Activated CD4-positive, alpha-beta memory T cell treated with anti-CD3 and anti-CD28 coated beads for 36 hours (primary cell): ENCODE results near the gene COL9A2. TPM values are rescaled to one million over a fixed set of nuclear protein-coding genes. Genes with fewer than 3 reads are reported as not detected.

Source experiments
- CTCF ChIA-PET: fragments of 350-600 bp; sonication (Branson Sonifier 250); formaldehyde crosslinking; loops from one replicate; lab custom pipeline; 2021; ENCODE audit warnings: antibody characterized with exemption, inconsistent platforms; lab: Charles Lee
- POLR2A ChIA-PET: fragments of 350-600 bp; sonication (Branson Sonifier 250); formaldehyde crosslinking; loops from one replicate; lab custom pipeline; 2021; ENCODE audit warnings: antibody characterized with exemption; lab: Charles Lee
- DNase-seq: peaks from one replicate; pipeline ENCODE4 v3.0.0-alpha.2; 2020
- H3K27ac Mint-ChIP-seq: one replicate; pipeline ENCODE4 v1.8.0; 2021; ENCODE audit warnings: mixed read lengths
- H3K27me3 Mint-ChIP-seq: one replicate; pipeline ENCODE4 v1.8.0; 2021; ENCODE audit warnings: mixed read lengths
- H3K36me3 Mint-ChIP-seq: one replicate; pipeline ENCODE4 v1.8.0; 2021; ENCODE audit warnings: mixed read lengths
- H3K4me1 Mint-ChIP-seq: one replicate; pipeline ENCODE4 v1.8.0; 2021; ENCODE audit warnings: low read depth, mixed read lengths
- H3K4me3 Mint-ChIP-seq: one replicate; pipeline ENCODE4 v1.8.0; 2021; ENCODE audit warnings: mild to moderate bottlenecking, mixed read lengths
- H3K9me3 Mint-ChIP-seq: one replicate; pipeline ENCODE4 v1.8.0; 2021; ENCODE audit warnings: mixed read lengths
- intact Hi-C: fragments of 100-400 bp; cut with micrococcal nuclease; formaldehyde crosslinking; loops from one replicate; pipeline ENCODE4 v1.15.1; 2023
- total RNA-seq, 2 experiments: library from RNA; stranded (reverse); gene quantifications; one replicate each; pipeline ENCODE4 v1.2.3, GENCODE V29; 2021

Gene COL9A2
- total RNA-seq, 2 experiments from 2014 or later = 11.7 to 13.1 TPM

- Mint-ChIP-seq H3K27ac (no peak overlapping the region), H3K4me1 (no peaks in the 10 kb centered on the region), H3K9me3 (no peaks in the 10 kb centered on the region), H3K36me3 (no peaks in the 10 kb centered on the region), H3K4me3 (no peak overlapping the region), H3K27me3 (no peaks in the 10 kb centered on the region)
- CTCF ChIA-PET = interaction anchor here (1.3 kb wide), 1 partner anchor 157 kb away, joined by 4 read pairs; no protein-coding TSS in a partner anchor
- POLR2A ChIA-PET = no interaction called here
- intact Hi-C loops = no loop called here
- no peak for DNase-seq
Observed at GRCh38 chr1:40301066-40301465, 16.0 kb downstream of the COL9A2 start.

- Mint-ChIP-seq H3K4me1 (no peaks in the 10 kb centered on the region), H3K9me3 (no peaks in the 10 kb centered on the region), H3K27ac (no peak overlapping the region), H3K4me3 (no peak overlapping the region), H3K36me3 (no peaks in the 10 kb centered on the region), H3K27me3 (no peaks in the 10 kb centered on the region)
- intact Hi-C loops = no loop called here
- no peak for DNase-seq
- POLR2A ChIA-PET = no interaction called here
- CTCF ChIA-PET = interaction anchor here (1.3 kb wide), 1 partner anchor 156 kb away, joined by 4 read pairs; no protein-coding TSS in a partner anchor
Observed at GRCh38 chr1:40300651-40301050, 16.4 kb downstream of the COL9A2 start.

GRCh38 chr1:40300249-40300567, 16.9 kb downstream of the COL9A2 start:
- Mint-ChIP-seq H3K4me3 (no peak overlapping the region), H3K36me3 (no peaks in the 10 kb centered on the region), H3K27ac (no peak overlapping the region), H3K27me3 (no peaks in the 10 kb centered on the region), H3K4me1 (no peaks in the 10 kb centered on the region), H3K9me3 (no peaks in the 10 kb centered on the region)
- intact Hi-C loops = no loop called here
- ChIA-PET POLR2A (no interaction called here), CTCF (interaction anchor here (1.1 to 1.3 kb wide), 2 partner anchors 138 to 156 kb away, joined by 3 to 4 read pairs; no protein-coding TSS in a partner anchor)
- no peak for DNase-seq

DNA sequence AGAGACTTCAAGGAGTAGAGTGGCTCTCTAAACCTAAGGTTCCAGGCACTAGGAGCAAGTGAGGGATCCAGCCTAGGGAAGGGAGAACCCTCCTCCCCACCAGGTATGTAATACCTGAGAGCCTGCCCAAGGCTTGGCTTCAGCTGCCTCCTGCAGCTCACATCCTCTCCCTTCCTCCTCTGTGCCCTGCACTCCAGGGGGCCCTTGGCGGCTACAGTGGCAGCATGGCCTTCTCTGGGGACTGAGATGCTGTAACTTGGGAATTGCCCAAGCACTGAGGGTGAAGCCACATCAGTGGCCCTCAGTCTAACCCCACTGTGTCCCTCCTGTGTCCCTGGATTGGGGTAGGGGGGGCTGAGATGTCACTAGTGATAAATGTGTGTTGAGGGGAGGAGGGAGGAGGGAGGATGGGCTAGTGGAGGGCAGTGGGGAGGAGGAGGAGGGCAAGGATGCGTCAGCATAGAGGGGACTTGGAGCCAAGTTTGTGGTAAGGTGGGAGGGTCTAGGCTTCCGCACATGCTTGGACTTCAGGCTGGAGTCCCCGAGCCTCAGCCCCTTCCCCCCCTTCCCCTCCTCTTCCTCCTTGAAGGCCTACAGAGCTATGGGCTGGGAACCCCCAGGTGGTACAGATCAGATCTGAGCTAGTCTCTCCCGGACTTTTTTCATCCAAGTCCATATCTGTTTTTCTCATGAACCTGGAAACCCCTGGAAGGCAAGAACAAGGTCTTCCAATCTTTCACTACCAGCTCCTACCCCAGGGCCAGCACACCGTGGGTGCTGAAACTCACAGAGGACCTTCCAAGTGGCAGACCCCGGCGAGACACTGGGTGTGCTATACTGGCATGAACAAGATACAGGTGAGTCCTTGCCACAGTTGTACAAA, 17.5 kb downstream of the COL9A2 start:
- intact Hi-C loops = no loop called here
- no peak overlapping the region for H3K27ac Mint-ChIP-seq
- H3K9me3 Mint-ChIP-seq = no peaks in the 10 kb centered on the region
- H3K36me3 Mint-ChIP-seq = no peaks in the 10 kb centered on the region
- CTCF ChIA-PET = interaction anchor here (1.1 to 1.3 kb wide), 2 partner anchors 139 to 155 kb away, joined by 3 to 4 read pairs; no protein-coding TSS in a partner anchor
- no peaks in the 10 kb centered on the region for H3K27me3 Mint-ChIP-seq
- DNase-seq = no peak
- H3K4me3 Mint-ChIP-seq = no peak overlapping the region
- POLR2A ChIA-PET = no interaction called here
- H3K4me1 Mint-ChIP-seq = no peaks in the 10 kb centered on the region

DNA sequence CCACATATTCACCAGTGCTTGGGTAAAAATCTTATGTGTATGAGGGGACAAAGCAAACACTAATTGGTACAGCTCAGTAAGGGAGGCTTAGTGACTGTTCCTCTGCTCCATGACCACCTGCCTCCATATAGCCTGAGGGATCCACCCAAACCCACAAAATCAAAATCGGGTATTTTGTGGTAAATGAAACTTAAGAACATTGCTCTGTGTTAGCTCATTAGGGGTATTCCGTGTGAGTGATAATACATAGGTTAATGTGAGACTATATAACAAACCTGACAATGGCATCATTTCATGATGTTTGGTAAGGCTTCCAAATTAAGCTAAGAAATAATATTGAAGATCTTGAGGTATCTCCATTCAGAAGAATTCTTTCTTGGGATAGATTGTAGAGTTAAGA, 25.8 kb downstream of the COL9A2 start:
- H3K36me3 Mint-ChIP-seq = peaks cover 33% of the 10 kb centered on the region
- ChIA-PET POLR2A (no interaction called here), CTCF (interaction anchor here (0.7 to 3.8 kb wide), 6 partner anchors 25 to 241 kb away, joined by 4 to 16 read pairs (median 6); partner anchors contain the start of gene COL9A2)
- H3K27me3 Mint-ChIP-seq = no peaks in the 10 kb centered on the region
- peak overlapping the region; percentile 7 for H3K27ac Mint-ChIP-seq
- no peaks in the 10 kb centered on the region for H3K9me3 Mint-ChIP-seq
- intact Hi-C loops = no loop called here
- no peak overlapping the region for H3K4me3 Mint-ChIP-seq
- H3K4me1 Mint-ChIP-seq = peaks cover 7% of the 10 kb centered on the region
- DNase-seq = no peak

GRCh38 chr1:40281853-40282252, 35.2 kb downstream of the COL9A2 start:
- no peaks in the 10 kb centered on the region for H3K4me1 Mint-ChIP-seq
- ChIA-PET CTCF (interaction anchor here (0.6 to 1.3 kb wide), 5 partner anchors 10 to 138 kb away, joined by 3 to 6 read pairs (median 5); partner anchors contain the start of gene COL9A2), POLR2A (interaction anchor here (0.6 kb wide), 1 partner anchor 105 kb away, joined by 3 read pairs; no protein-coding TSS in a partner anchor)
- H3K27ac Mint-ChIP-seq = no peak overlapping the region
- no peaks in the 10 kb centered on the region for H3K27me3 Mint-ChIP-seq
- H3K36me3 Mint-ChIP-seq = peaks cover 19% of the 10 kb centered on the region
- no peak for DNase-seq
- intact Hi-C loops = no loop called here
- H3K4me3 Mint-ChIP-seq = no peak overlapping the region
- H3K9me3 Mint-ChIP-seq = no peaks in the 10 kb centered on the region

DNA sequence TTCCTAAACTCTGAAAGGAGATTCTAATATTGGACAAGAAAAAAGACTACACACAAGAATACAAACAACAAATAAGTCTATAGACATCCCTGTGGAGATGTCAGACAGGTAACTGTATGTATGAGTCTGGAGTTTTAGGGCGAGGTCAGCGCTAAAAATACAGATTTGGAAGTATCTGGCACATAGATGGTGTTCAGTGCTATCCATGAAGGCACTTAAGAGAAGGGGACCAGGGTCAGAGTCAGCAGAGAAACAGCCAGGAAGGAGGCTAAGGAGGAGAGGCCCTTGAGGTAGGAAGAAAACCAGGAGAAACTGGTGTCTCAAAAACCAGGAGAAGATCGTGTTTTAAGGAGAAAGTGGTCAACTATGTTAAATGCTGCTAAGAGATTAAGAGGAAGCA, 41.0 kb downstream of the COL9A2 start:
- no peaks in the 10 kb centered on the region for H3K27me3 Mint-ChIP-seq
- peaks cover 16% of the 10 kb centered on the region for H3K4me1 Mint-ChIP-seq
- H3K36me3 Mint-ChIP-seq = peaks cover 37% of the 10 kb centered on the region
- no peak for DNase-seq
- no peak overlapping the region for H3K4me3 Mint-ChIP-seq
- H3K9me3 Mint-ChIP-seq = no peaks in the 10 kb centered on the region
- no peak overlapping the region for H3K27ac Mint-ChIP-seq
- ChIA-PET POLR2A (no interaction called here), CTCF (no interaction called here)
- intact Hi-C loops = no loop called here

GRCh38 chr1:40274331-40274730, 42.8 kb downstream of the COL9A2 start:
- H3K36me3 Mint-ChIP-seq = peaks cover 44% of the 10 kb centered on the region
- no peak overlapping the region for H3K27ac Mint-ChIP-seq
- intact Hi-C loops = no loop called here
- H3K27me3 Mint-ChIP-seq = no peaks in the 10 kb centered on the region
- no peaks in the 10 kb centered on the region for H3K9me3 Mint-ChIP-seq
- DNase-seq = no peak
- H3K4me3 Mint-ChIP-seq = no peak overlapping the region
- ChIA-PET POLR2A (no interaction called here), CTCF (interaction anchor here (0.5 to 1.2 kb wide), 3 partner anchors 21 to 130 kb away, joined by 3 to 5 read pairs (median 4); no protein-coding TSS in a partner anchor)
- H3K4me1 Mint-ChIP-seq = peaks cover 31% of the 10 kb centered on the region

- ChIA-PET POLR2A (no interaction called here), CTCF (interaction anchor here (0.5 to 1.2 kb wide), 7 partner anchors 21 to 1279 kb away, joined by 3 to 5 read pairs (median 3); no protein-coding TSS in a partner anchor)
- intact Hi-C loops = no loop called here
- Mint-ChIP-seq H3K4me3 (no peak overlapping the region), H3K27me3 (no peaks in the 10 kb centered on the region), H3K9me3 (no peaks in the 10 kb centered on the region), H3K27ac (no peak overlapping the region), H3K4me1 (peaks cover 31% of the 10 kb centered on the region), H3K36me3 (peaks cover 42% of the 10 kb centered on the region)
- no peak for DNase-seq
Observed at GRCh38 chr1:40273547-40274166, 43.4 kb downstream of the COL9A2 start.

DNA sequence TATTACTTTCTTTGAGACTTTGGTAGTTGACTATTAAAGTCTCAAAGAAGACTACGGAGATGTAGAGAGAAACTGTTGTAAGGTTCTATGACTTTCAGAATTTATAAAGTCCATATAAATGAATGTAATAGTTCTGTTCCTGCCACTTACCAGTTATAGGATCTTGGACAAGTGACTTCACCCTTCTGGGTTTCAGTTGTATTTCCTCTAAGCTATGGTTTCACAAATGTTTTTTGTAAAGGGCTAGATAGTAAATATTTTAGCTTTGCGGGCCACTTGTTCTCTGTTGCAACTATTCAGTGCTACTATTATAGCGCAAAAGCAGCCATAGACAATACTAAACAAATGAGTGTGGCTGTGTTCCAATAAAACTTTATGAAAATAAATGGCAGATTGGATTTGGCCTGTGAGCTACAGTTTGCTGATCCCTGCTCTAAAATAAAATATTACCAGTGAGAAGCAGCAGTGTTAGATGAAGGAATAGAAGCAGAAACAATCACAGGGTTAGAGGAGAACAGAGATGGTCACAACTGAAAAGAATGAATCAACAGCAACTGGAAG, 44.4 kb downstream of the COL9A2 start:
- intact Hi-C loops = no loop called here
- DNase-seq = no peak
- ChIA-PET POLR2A (no interaction called here), CTCF (interaction anchor here (0.6 to 1.6 kb wide), 5 partner anchors 42 to 1278 kb away, joined by 3 to 5 read pairs (median 3); no protein-coding TSS in a partner anchor)
- Mint-ChIP-seq H3K27ac (peak overlapping the region; percentile 35), H3K36me3 (peaks cover 47% of the 10 kb centered on the region), H3K4me1 (peaks cover 32% of the 10 kb centered on the region), H3K9me3 (no peaks in the 10 kb centered on the region), H3K27me3 (no peaks in the 10 kb centered on the region), H3K4me3 (no peak overlapping the region)

- intact Hi-C loops = loop anchor here (1.0 kb wide), 3 partner anchors 29 to 106 kb away; no protein-coding TSS in a partner anchor
- peaks cover 48% of the 10 kb centered on the region for H3K36me3 Mint-ChIP-seq
- H3K4me3 Mint-ChIP-seq = no peak overlapping the region
Observed at GRCh38 chr1:40270152-40270834, 46.8 kb downstream of the COL9A2 start.

More at GRCh38 chr1:40270152-40270834, 46.8 kb downstream of the COL9A2 start:
- POLR2A ChIA-PET = interaction anchor here (0.5 to 1.0 kb wide), 4 partner anchors 108 to 119 kb away, joined by 3 to 4 read pairs (median 4); partner anchors contain the start of gene RLF
- CTCF ChIA-PET = interaction anchor here (1.0 to 1.8 kb wide), 5 partner anchors 68 to 126 kb away, joined by 3 to 11 read pairs (median 4); no protein-coding TSS in a partner anchor
- H3K27ac Mint-ChIP-seq = peak overlapping the region; percentile 93
- DNase-seq = peak; percentile 48
- no peaks in the 10 kb centered on the region for H3K27me3 Mint-ChIP-seq
- no peaks in the 10 kb centered on the region for H3K9me3 Mint-ChIP-seq
- peaks cover 42% of the 10 kb centered on the region for H3K4me1 Mint-ChIP-seq
